Measurements from ENCODE around the gene CTNNBL1. TPM values are rescaled to one million over a fixed set of nuclear protein-coding genes. Genes with fewer than 3 reads are reported as not detected.

The CTNNBL1 gene
- total RNA-seq, 1 donor from 2014 or later: 67.0 TPM

GRCh38 chr20:37723668-37724067, 29.8 kb downstream of the CTNNBL1 start:
- Mint-ChIP-seq H3K9me3 (ENCODE audit: unreplicated experiment) (no peaks in the 10 kb centered on the region), H3K27me3 (ENCODE audit: low read depth, unreplicated experiment) (no peaks in the 10 kb centered on the region), H3K36me3 (ENCODE audit: low read depth, unreplicated experiment) (peaks cover 2% of the 10 kb centered on the region), H3K4me1 (ENCODE audit: low read depth, unreplicated experiment) (peaks cover 20% of the 10 kb centered on the region), H3K27ac (ENCODE audit: unreplicated experiment) (no peak overlapping the region), H3K4me3 (ENCODE audit: unreplicated experiment) (no peak overlapping the region)
- no peak overlapping the region for H3K4me3 ChIP-seq (ENCODE audit: insufficient read depth, low read depth, low read length)
- H3K27ac ChIP-seq (ENCODE audit: low read depth, low read length): no peak overlapping the region
- H3K4me1 ChIP-seq (ENCODE audit: insufficient read depth, low read length): no peaks in the 10 kb centered on the region
- FAIRE-seq: no peak
- H3K9ac ChIP-seq (ENCODE audit: low read length): no peak overlapping the region
- no peak overlapping the region for H3K4me2 ChIP-seq (ENCODE audit: low read length)
- TF ChIP-seq CTCF (IDR thresholded peaks at IDR 0.05; ENCODE audit: insufficient read depth, low read depth, low read length) (no peak), EZH2 (IDR thresholded peaks at IDR 0.05; ENCODE audit: insufficient read depth, low read length) (no peak)
- no peaks in the 10 kb centered on the region for H3K36me3 ChIP-seq (ENCODE audit: insufficient read depth, low read length)
- no peak for DNase-seq (ENCODE audit: low read depth)
- H2AFZ ChIP-seq (ENCODE audit: low read depth, low read length): no peak overlapping the region
- peaks cover 66% of the 10 kb centered on the region for H4K20me1 ChIP-seq (ENCODE audit: insufficient read depth, low read length)
- H3K79me2 ChIP-seq (ENCODE audit: insufficient read depth, low read length): peaks cover 26% of the 10 kb centered on the region
- H3K27me3 ChIP-seq (ENCODE audit: insufficient read depth, low read length): no peaks in the 10 kb centered on the region
- no peaks in the 10 kb centered on the region for H3K9me3 ChIP-seq (ENCODE audit: insufficient read depth, low read depth, low read length)

GRCh38 chr20:37725165-37725564, 31.3 kb downstream of the CTNNBL1 start:
- Mint-ChIP-seq H3K9me3 (ENCODE audit: unreplicated experiment) (no peaks in the 10 kb centered on the region), H3K27me3 (ENCODE audit: low read depth, unreplicated experiment) (no peaks in the 10 kb centered on the region), H3K4me3 (ENCODE audit: unreplicated experiment) (no peak overlapping the region), H3K36me3 (ENCODE audit: low read depth, unreplicated experiment) (no peaks in the 10 kb centered on the region), H3K4me1 (ENCODE audit: low read depth, unreplicated experiment) (peaks cover 31% of the 10 kb centered on the region), H3K27ac (ENCODE audit: unreplicated experiment) (no peak overlapping the region)
- Histone ChIP-seq H2AFZ (ENCODE audit: low read depth, low read length) (no peak overlapping the region), H3K9ac (ENCODE audit: low read length) (no peak overlapping the region), H3K4me2 (ENCODE audit: low read length) (no peak overlapping the region), H4K20me1 (ENCODE audit: insufficient read depth, low read length) (peaks cover 72% of the 10 kb centered on the region), H3K4me3 (ENCODE audit: insufficient read depth, low read depth, low read length) (no peak overlapping the region), H3K27ac (ENCODE audit: low read depth, low read length) (no peak overlapping the region), H3K79me2 (ENCODE audit: insufficient read depth, low read length) (peaks cover 20% of the 10 kb centered on the region), H3K4me1 (ENCODE audit: insufficient read depth, low read length) (no peaks in the 10 kb centered on the region), H3K36me3 (ENCODE audit: insufficient read depth, low read length) (no peaks in the 10 kb centered on the region), H3K9me3 (ENCODE audit: insufficient read depth, low read depth, low read length) (no peaks in the 10 kb centered on the region), H3K27me3 (ENCODE audit: insufficient read depth, low read length) (no peaks in the 10 kb centered on the region)
- FAIRE-seq (no peak), DNase-seq (ENCODE audit: low read depth) (no peak)
- TF ChIP-seq CTCF (IDR thresholded peaks at IDR 0.05; ENCODE audit: insufficient read depth, low read depth, low read length) (no peak), EZH2 (IDR thresholded peaks at IDR 0.05; ENCODE audit: insufficient read depth, low read length) (no peak)

GRCh38 chr20:37725855-37726254, 32.0 kb downstream of the CTNNBL1 start:
- H3K9me3 Mint-ChIP-seq (ENCODE audit: unreplicated experiment): no peaks in the 10 kb centered on the region
- H3K27ac Mint-ChIP-seq (ENCODE audit: unreplicated experiment): no peak overlapping the region
- H3K4me1 Mint-ChIP-seq (ENCODE audit: low read depth, unreplicated experiment): peaks cover 36% of the 10 kb centered on the region
- peaks cover 20% of the 10 kb centered on the region for H3K79me2 ChIP-seq (ENCODE audit: insufficient read depth, low read length)
- H3K4me2 ChIP-seq (ENCODE audit: low read length): no peak overlapping the region
- no peaks in the 10 kb centered on the region for H3K36me3 Mint-ChIP-seq (ENCODE audit: low read depth, unreplicated experiment)
- no peak overlapping the region for H3K4me3 ChIP-seq (ENCODE audit: insufficient read depth, low read depth, low read length)
- DNase-seq (ENCODE audit: low read depth) (no peak), FAIRE-seq (no peak)
- no peak overlapping the region for H3K4me3 Mint-ChIP-seq (ENCODE audit: unreplicated experiment)
- TF ChIP-seq EZH2 (IDR thresholded peaks at IDR 0.05; ENCODE audit: insufficient read depth, low read length) (no peak), CTCF (IDR thresholded peaks at IDR 0.05; ENCODE audit: insufficient read depth, low read depth, low read length) (no peak)
- H2AFZ ChIP-seq (ENCODE audit: low read depth, low read length): no peak overlapping the region
- H4K20me1 ChIP-seq (ENCODE audit: insufficient read depth, low read length): peaks cover 73% of the 10 kb centered on the region
- H3K9me3 ChIP-seq (ENCODE audit: insufficient read depth, low read depth, low read length): no peaks in the 10 kb centered on the region
- H3K27me3 ChIP-seq (ENCODE audit: insufficient read depth, low read length): no peaks in the 10 kb centered on the region
- no peaks in the 10 kb centered on the region for H3K4me1 ChIP-seq (ENCODE audit: insufficient read depth, low read length)
- no peak overlapping the region for H3K27ac ChIP-seq (ENCODE audit: low read depth, low read length)
- no peaks in the 10 kb centered on the region for H3K36me3 ChIP-seq (ENCODE audit: insufficient read depth, low read length)
- no peak overlapping the region for H3K9ac ChIP-seq (ENCODE audit: low read length)
- no peaks in the 10 kb centered on the region for H3K27me3 Mint-ChIP-seq (ENCODE audit: low read depth, unreplicated experiment)
